ENCODE data around the gene ALG14.

Gene ALG14

DNA sequence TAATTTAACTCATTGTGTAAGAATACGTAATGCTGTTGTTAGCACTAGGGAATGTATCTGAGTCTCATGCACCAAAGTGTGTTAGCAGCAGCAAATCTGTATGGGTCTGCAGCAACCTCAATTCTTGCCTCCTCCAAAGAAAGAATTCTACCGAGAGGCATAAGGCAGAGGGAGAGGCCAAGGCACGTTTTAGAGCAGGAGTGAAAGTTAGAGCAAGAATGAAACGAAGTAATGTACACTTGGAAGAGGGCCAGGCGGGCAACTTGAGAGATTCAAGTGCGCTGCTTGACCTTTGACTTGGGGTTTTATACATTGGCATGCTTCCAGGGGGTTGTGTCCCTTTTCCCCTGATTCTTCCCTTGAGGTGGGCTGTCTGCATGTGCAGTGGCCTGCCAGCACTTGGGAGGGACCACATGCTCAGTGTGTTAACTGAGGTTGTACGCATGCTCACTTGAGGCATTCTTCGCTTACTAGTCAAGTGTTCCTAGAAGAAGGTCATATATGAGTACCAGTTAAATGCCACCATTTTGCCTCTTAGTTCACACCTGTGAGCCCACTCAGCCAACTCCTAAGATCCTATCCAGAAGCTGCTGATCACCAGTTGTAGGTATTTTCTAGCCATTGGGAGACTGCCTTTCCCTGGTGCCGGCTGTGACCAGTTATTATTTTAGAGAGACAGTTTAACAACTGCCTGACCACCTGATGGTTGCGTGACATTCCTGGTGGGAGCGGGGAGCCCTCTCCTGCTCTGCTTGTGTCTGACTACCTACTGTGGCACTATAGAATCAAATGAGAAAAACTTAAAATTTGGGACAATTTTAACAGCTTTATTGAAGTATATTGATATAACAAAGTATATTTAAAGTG lies 143.2 kb downstream of the ALG14 start:
- no peak overlapping the region for H3K4me3 ChIP-seq (ENCODE audit: low read depth, low read length)

DNA sequence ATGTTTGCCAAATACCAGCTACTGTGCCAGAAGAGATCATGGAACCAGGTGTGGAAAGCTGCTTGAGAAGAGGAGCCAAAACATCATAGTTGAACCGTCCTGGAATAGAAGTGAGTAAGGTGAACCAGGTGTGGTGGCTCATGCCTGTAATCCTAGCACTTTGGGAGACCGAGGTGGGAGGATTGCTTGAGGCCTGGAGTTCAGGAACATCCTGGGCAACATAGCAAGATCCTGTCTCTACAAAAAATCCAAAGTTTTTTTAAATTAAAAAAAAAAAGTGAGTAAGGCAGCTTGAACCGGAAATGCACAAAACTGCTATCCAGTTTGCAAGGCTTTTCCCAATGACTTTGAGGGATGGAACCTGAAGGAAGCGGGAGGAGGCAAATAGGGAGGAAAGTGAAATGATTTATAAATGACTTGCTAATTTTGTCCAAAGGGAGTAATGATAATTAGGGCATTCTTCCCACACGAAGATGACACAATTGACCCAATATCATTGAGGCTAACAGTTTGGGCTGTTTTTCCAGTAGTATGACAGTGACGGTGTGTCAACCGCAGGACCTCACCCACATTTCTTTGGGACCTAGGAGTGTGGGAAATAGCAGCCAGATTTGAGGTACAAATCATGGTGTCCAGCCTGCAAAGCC lies 144.3 kb downstream of the ALG14 start:
- H3K4me3 ChIP-seq (ENCODE audit: low read depth, low read length) = no peak overlapping the region
- TF ChIP-seq, protein P1, sequence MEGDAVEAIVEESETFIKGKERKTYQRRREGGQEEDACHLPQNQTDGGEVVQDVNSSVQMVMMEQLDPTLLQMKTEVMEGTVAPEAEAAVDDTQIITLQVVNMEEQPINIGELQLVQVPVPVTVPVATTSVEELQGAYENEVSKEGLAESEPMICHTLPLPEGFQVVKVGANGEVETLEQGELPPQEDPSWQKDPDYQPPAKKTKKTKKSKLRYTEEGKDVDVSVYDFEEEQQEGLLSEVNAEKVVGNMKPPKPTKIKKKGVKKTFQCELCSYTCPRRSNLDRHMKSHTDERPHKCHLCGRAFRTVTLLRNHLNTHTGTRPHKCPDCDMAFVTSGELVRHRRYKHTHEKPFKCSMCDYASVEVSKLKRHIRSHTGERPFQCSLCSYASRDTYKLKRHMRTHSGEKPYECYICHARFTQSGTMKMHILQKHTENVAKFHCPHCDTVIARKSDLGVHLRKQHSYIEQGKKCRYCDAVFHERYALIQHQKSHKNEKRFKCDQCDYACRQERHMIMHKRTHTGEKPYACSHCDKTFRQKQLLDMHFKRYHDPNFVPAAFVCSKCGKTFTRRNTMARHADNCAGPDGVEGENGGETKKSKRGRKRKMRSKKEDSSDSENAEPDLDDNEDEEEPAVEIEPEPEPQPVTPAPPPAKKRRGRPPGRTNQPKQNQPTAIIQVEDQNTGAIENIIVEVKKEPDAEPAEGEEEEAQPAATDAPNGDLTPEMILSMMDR (IDR thresholded peaks at IDR 0.05; ENCODE audit: borderline replicate concordance, insufficient read depth, low read depth, low read length) = no peak

More for the DNA sequence above, 143.2 kb downstream of the ALG14 start:
- TF ChIP-seq, protein P1 (IDR thresholded peaks at IDR 0.05; ENCODE audit: borderline replicate concordance, insufficient read depth, low read depth, low read length) = no peak

DNA sequence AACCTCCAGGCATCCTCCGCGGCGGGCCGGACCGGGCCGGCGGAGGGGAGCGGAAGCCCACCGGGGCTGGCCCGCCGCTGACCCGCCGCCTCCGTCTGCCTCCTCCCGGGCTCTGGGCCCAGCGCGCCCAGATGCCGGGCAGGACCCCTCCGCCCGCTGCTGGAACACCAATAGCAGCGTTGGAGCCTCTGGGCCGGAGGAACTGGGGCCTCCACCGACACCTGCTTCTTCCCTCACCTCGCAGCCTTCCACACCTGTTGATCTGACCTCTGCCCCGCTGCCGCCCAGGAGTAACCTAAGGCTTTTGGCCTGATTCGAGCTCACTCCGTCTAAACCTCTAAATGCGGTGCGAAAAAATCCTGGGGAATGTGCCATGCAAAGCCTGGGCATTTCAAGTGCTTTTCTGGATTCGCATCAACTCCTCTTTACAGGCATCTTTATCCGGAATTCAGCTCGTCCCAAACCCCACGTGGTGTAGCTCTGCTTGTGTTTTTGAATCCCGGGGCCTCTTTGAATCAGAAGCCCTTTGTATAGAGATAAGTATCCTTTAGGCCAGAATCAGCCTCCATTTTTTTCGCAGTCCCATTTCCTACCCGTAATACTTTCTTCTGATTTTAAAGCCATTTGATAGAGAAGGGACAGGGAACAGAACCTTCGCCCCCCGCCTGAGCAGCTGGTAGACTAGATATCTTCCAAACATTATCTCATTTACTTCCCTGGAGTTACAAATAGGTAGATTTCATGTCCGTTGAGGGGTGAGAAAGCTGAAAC lies 145.2 kb downstream of the ALG14 start:
- TF ChIP-seq, protein P1 (IDR thresholded peaks at IDR 0.05; ENCODE audit: borderline replicate concordance, insufficient read depth, low read depth, low read length) = no peak
- H3K4me3 ChIP-seq (ENCODE audit: low read depth, low read length) = no peak overlapping the region

DNA sequence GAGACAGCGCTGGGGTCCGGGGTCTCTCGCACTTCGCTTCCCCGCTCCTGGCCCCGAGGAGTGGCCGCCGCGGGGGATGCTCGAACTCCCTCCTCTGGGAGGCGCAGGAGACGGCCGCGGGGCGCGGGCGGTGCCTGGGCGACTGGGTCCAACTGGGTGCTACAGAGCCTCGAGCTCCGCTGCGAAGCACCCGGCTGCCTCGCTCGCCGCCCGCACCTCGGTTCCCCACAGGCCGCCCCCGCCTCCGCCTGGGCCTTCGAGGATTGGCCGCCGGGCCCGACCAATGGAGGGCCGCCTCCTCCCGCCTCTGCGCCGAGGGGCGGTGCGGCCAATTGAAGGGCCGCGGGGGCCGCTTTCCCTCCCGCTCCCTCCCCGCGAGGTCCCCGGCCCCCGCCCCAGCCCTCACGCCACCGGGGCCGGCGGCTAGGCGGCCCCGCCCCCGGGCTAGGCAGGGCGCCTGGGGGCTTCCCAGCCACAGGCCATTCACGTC lies 145.8 kb downstream of the ALG14 start, which contains the start of gene CNN3:
CNN3 (minus strand) TSS at position 196 of the 490 bp plus-strand sequence. CDS start 216 bp downstream, outside the sequence.
- H3K4me3 ChIP-seq (ENCODE audit: low read depth, low read length) = peak within 1 kb of the TSS; percentile 26
- TF ChIP-seq, protein P1 (IDR thresholded peaks at IDR 0.05; ENCODE audit: borderline replicate concordance, insufficient read depth, low read depth, low read length) = no peak

DNA sequence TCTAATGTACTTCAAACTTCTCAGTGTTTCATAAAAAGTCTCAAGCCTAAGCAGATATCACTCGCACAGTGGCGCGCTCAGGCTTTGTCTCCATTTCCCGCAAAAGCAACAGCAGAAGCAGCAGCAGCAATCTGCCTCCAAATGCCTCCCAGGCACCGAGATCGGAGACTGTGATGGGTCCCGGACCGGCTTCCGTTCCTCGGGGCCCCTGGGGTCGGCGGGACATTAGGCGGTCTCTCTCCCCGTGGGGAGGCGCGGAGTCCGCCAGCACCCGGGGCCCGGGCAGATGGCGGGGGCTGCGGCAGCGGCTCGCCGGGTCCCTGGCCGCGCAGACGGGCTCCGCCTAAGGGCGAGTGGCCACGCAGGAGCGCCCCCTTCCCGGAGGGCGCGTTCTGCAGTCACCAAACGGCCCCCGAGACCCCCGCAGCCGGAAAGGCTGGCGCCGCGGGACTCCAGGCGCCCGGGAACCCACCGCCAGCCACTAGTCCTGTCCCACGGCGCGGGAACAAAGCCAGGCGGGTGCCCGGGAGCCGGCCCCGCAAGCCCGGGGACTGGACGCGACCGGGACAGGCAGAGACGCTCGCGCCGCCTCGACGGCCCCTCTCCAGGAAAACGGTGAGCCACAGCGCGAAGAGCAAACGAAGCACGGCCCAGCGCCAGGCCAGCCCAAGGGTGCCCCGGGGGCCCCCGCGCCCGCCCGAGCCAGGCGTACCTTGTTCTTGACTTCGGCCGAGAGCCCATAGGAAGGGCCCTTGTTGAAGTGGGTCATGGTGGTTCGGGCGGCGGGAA lies 146.4 kb downstream of the ALG14 start:
- TF ChIP-seq, protein P1 (IDR thresholded peaks at IDR 0.05; ENCODE audit: borderline replicate concordance, insufficient read depth, low read depth, low read length) = 0 out of 2 replicates have a peak, but pooled peaks have one; percentile 6
- peak overlapping the region; percentile 26 for H3K4me3 ChIP-seq (ENCODE audit: low read depth, low read length)

DNA sequence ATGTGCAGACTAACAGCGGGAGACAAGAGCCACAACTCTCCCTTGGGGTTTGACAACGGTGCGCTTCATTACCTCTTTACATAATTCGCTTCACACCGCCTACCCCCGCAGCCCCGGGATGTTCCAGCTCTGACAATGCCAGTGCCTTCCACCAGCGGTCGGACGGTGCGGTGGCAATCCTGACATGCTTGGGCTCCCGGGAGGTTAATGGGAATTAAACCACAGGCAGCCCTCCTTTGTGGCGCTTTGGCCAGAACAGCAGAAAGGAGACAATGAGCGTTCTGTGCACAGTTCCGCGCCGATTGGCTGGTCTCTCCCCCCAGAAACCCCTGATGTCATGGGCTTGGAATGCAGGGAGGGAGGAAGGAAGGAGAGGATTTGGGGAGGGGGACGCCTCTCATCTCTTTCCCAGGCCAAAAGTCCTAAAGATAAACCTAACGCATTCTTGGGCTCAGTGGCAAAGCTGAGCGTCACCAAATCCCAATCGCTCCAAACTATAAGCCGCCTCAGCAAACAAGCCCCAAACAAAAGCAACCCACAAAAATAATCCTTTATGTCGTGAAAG lies 147.1 kb downstream of the ALG14 start:
- TF ChIP-seq, protein P1 (IDR thresholded peaks at IDR 0.05; ENCODE audit: borderline replicate concordance, insufficient read depth, low read depth, low read length) = no peak
- H3K4me3 ChIP-seq (ENCODE audit: low read depth, low read length) = no peak overlapping the region
